Measurements from ENCODE around the gene KDM3B.

- TF ChIP-seq CTCF (IDR thresholded peaks at IDR 0.05), result no peak
- TF ChIP-seq POLR2AphosphoS5 (IDR thresholded peaks at IDR 0.05), result no peak
- no peak for TF ChIP-seq EP300 (IDR thresholded peaks at IDR 0.05; ENCODE audit: low read depth)
- no peak for TF ChIP-seq POLR2A (IDR thresholded peaks at IDR 0.05)
These were observed 118.5 kb downstream of the KDM3B start for GRCh38 chr5:138471052-138471361.

Measured in transverse colon (tissue), 4 donors.